Measurements from ENCODE around the gene SULF2. TPM values are rescaled to one million over a fixed set of nuclear protein-coding genes. Genes with fewer than 3 reads are reported as not detected.
"Not testable (repeated sequence)": the region's sequence is repeated elsewhere in the genome, so short reads cannot be mapped to it uniquely, and the experiment has no call there.

SULF2 gene
- total RNA-seq, 1 donor from 2014 or later, result 62.1 TPM

- DNase-seq (ENCODE audit: low spot score), result no peak
- H3K27me3 Mint-ChIP-seq (ENCODE audit: unreplicated experiment), result peaks cover 1% of the 10 kb centered on the region
- no peaks in the 10 kb centered on the region for H3K9me3 Mint-ChIP-seq (ENCODE audit: unreplicated experiment)
Observed at GRCh38 chr20:47810721-47811347, 25.6 kb upstream of the SULF2 start.

GRCh38 chr20:47810116-47810677, 24.9 kb upstream of the SULF2 start:
- TF ChIP-seq, protein P1, sequence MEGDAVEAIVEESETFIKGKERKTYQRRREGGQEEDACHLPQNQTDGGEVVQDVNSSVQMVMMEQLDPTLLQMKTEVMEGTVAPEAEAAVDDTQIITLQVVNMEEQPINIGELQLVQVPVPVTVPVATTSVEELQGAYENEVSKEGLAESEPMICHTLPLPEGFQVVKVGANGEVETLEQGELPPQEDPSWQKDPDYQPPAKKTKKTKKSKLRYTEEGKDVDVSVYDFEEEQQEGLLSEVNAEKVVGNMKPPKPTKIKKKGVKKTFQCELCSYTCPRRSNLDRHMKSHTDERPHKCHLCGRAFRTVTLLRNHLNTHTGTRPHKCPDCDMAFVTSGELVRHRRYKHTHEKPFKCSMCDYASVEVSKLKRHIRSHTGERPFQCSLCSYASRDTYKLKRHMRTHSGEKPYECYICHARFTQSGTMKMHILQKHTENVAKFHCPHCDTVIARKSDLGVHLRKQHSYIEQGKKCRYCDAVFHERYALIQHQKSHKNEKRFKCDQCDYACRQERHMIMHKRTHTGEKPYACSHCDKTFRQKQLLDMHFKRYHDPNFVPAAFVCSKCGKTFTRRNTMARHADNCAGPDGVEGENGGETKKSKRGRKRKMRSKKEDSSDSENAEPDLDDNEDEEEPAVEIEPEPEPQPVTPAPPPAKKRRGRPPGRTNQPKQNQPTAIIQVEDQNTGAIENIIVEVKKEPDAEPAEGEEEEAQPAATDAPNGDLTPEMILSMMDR (IDR thresholded peaks at IDR 0.05; ENCODE audit: unreplicated experiment), result no peak
- Mint-ChIP-seq H3K36me3 (ENCODE audit: low read depth, unreplicated experiment) (no peaks in the 10 kb centered on the region), H3K4me3 (ENCODE audit: unreplicated experiment) (no peak overlapping the region), H3K9me3 (ENCODE audit: unreplicated experiment) (no peaks in the 10 kb centered on the region), H3K4me1 (ENCODE audit: unreplicated experiment) (no peaks in the 10 kb centered on the region), H3K27ac (ENCODE audit: unreplicated experiment) (no peak overlapping the region), H3K27me3 (ENCODE audit: unreplicated experiment) (peaks cover 1% of the 10 kb centered on the region)
- no peak for DNase-seq (ENCODE audit: low spot score)

More at GRCh38 chr20:47810721-47811347, 25.6 kb upstream of the SULF2 start:
- Mint-ChIP-seq H3K27ac (ENCODE audit: unreplicated experiment) (no peak overlapping the region), H3K36me3 (ENCODE audit: low read depth, unreplicated experiment) (no peaks in the 10 kb centered on the region), H3K4me3 (ENCODE audit: unreplicated experiment) (no peak overlapping the region), H3K4me1 (ENCODE audit: unreplicated experiment) (no peaks in the 10 kb centered on the region)
- TF ChIP-seq, protein P1 (IDR thresholded peaks at IDR 0.05; ENCODE audit: unreplicated experiment), result no peak

DNA sequence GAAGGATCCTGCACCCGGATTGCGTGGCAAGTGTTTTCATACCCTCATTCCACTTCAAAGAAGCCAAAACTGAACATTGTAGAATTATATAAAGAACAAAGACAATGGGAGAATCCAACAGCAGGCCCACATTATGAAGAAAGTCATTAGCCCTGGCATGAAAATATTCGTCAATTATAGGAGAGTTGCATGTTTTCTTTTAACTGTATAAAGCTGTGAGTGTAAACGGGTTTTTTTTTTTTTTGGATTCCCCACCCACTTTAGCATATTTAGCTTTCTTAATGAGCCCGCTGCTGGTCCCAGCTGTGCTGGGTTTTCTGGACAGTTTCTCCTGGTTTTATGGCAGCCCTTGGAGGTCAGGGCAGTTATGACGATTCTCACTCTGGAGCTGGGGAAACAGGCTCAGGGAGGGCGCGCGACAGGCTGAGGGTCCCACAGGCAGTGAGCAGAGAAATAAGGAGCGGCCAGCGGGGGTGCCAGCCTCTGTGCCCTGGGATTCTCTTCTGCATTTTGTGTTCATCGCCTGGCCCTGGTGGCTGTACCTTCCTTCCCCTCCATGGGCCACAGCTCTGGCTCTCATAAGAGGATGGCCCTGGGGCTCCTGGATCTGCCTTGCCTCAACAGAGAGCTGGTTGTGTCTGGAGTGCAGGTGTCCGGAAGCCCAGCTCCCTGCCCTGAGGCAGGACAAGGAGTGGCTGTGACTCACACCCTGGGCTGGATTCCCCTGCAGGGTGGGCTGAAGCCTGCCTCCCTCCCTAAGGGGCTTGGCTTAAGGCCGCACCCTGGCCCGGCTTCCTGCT, 24.1 kb upstream of the SULF2 start:
- Mint-ChIP-seq H3K4me1 (ENCODE audit: unreplicated experiment) (no peaks in the 10 kb centered on the region), H3K4me3 (ENCODE audit: unreplicated experiment) (no peak overlapping the region), H3K27ac (ENCODE audit: unreplicated experiment) (no peak overlapping the region), H3K9me3 (ENCODE audit: unreplicated experiment) (no peaks in the 10 kb centered on the region), H3K27me3 (ENCODE audit: unreplicated experiment) (no peaks in the 10 kb centered on the region), H3K36me3 (ENCODE audit: low read depth, unreplicated experiment) (no peaks in the 10 kb centered on the region)
- no peak for DNase-seq (ENCODE audit: low spot score)
- TF ChIP-seq, protein P1 (IDR thresholded peaks at IDR 0.05; ENCODE audit: unreplicated experiment), result no peak

DNA sequence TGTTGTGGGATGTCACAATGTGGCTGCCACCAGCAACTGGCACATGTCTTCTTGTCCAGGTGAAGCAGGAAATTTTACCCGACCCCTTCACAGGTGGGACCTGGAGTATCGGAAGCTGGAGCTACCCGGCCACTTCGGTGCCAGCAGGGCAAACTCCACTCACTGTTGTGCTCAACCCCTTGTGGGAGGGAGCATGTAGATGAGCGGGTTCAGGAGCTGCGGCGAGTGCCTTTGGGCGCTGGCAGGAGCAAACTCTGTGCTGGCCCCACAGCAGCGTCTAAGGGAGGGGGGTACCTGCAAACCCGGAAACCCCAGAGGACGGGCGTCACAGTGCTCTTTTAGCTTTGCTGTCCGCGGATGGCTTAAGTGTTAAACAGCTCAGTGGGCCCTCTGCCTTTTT, 20.7 kb upstream of the SULF2 start:
- H3K27me3 Mint-ChIP-seq (ENCODE audit: unreplicated experiment), result peaks cover 6% of the 10 kb centered on the region
- H3K36me3 Mint-ChIP-seq (ENCODE audit: low read depth, unreplicated experiment), result no peaks in the 10 kb centered on the region
- no peak overlapping the region for H3K27ac Mint-ChIP-seq (ENCODE audit: unreplicated experiment)
- no peaks in the 10 kb centered on the region for H3K4me1 Mint-ChIP-seq (ENCODE audit: unreplicated experiment)
- TF ChIP-seq, protein P1 (IDR thresholded peaks at IDR 0.05; ENCODE audit: unreplicated experiment), result no peak
- no peak for DNase-seq (ENCODE audit: low spot score)
- no peaks in the 10 kb centered on the region for H3K9me3 Mint-ChIP-seq (ENCODE audit: unreplicated experiment)
- no peak overlapping the region for H3K4me3 Mint-ChIP-seq (ENCODE audit: unreplicated experiment)

DNA sequence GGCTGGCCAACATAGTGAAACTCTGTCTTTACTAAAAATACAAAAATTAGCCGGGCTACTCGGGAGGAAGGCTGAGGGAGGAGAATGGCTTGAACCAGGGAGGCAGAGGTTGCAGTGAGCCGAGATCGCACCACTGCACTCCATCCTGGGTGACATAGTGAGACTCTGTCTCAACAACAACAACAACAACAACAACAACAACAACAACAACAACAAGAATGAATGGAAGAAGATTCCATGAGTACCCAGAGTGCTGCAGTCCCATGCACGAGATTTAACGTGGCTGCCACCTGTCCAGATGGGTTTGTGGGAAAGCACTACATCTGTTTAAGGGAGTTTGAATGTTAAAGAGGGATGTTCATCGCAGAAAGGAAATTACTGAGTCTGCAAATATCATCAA, 19.7 kb upstream of the SULF2 start:
- H3K27me3 Mint-ChIP-seq (ENCODE audit: unreplicated experiment); H3K27ac Mint-ChIP-seq (ENCODE audit: unreplicated experiment); H3K4me3 Mint-ChIP-seq (ENCODE audit: unreplicated experiment); H3K9me3 Mint-ChIP-seq (ENCODE audit: unreplicated experiment); H3K4me1 Mint-ChIP-seq (ENCODE audit: unreplicated experiment); H3K36me3 Mint-ChIP-seq (ENCODE audit: low read depth, unreplicated experiment); DNase-seq (ENCODE audit: low spot score): not testable (repeated sequence)

GRCh38 chr20:47804224-47804825, 19.0 kb upstream of the SULF2 start:
- not testable (repeated sequence) for DNase-seq (ENCODE audit: low spot score); H3K4me3 Mint-ChIP-seq (ENCODE audit: unreplicated experiment); H3K4me1 Mint-ChIP-seq (ENCODE audit: unreplicated experiment); H3K27ac Mint-ChIP-seq (ENCODE audit: unreplicated experiment); H3K9me3 Mint-ChIP-seq (ENCODE audit: unreplicated experiment); H3K36me3 Mint-ChIP-seq (ENCODE audit: low read depth, unreplicated experiment); H3K27me3 Mint-ChIP-seq (ENCODE audit: unreplicated experiment)

Measured in endothelial cell (in vitro differentiated cells).